ENCODE measurements around the gene STOX2. TPM values are rescaled to one million over a fixed set of nuclear protein-coding genes. Genes with fewer than 3 reads are reported as not detected.

The STOX2 gene
- total RNA-seq, 1 donor from 2014 or later, result 9.4 TPM

- Histone ChIP-seq H3K9me3 (ENCODE audit: control insufficient read depth in 3 of 3, low read length in 3 of 3) (no peaks in the 10 kb centered on the region), H3K36me3 (ENCODE audit: control insufficient read depth in 3 of 3, insufficient read depth in 3 of 3, low read length in 3 of 3) (peaks cover 9 to 21% (median 21%) of the 10 kb centered on the region in 3 donors), H3K4me3 (ENCODE audit: low read length in 3 of 3) (no peak overlapping the region), H3K4me1 (ENCODE audit: control insufficient read depth in 3 of 3, insufficient read depth in 3 of 3, low read length in 3 of 3) (no peaks in the 10 kb centered on the region), H3K9ac (ENCODE audit: low read depth in 1 of 3, low read length in 3 of 3) (no peak overlapping the region), H3K27me3 (ENCODE audit: control insufficient read depth in 3 of 3, insufficient read depth in 3 of 3, low read length in 3 of 3) (no peaks in the 10 kb centered on the region), H3K27ac (ENCODE audit: low read depth, low read length) (no peak overlapping the region)
Observed at GRCh38 chr4:184012937-184013336, 107.8 kb downstream of the STOX2 start.

- H3K9me3 ChIP-seq (ENCODE audit: control insufficient read depth in 3 of 3, low read length in 3 of 3), result no peaks in the 10 kb centered on the region
- peaks cover 0 to under 1% (median 0%) of the 10 kb centered on the region in 3 donors for H3K4me1 ChIP-seq (ENCODE audit: control insufficient read depth in 3 of 3, insufficient read depth in 3 of 3, low read length in 3 of 3)
- H3K36me3 ChIP-seq (ENCODE audit: control insufficient read depth in 3 of 3, insufficient read depth in 3 of 3, low read length in 3 of 3), result peaks cover 9 to 19% (median 19%) of the 10 kb centered on the region in 3 donors
- no peaks in the 10 kb centered on the region for H3K27me3 ChIP-seq (ENCODE audit: control insufficient read depth in 3 of 3, insufficient read depth in 3 of 3, low read length in 3 of 3)
- H3K27ac ChIP-seq (ENCODE audit: low read depth, low read length), result no peak overlapping the region
- H3K4me3 ChIP-seq (ENCODE audit: low read length in 3 of 3), result no peak overlapping the region
- H3K9ac ChIP-seq (ENCODE audit: low read depth in 1 of 3, low read length in 3 of 3), result no peak overlapping the region
Observed at GRCh38 chr4:184014301-184014700, 109.2 kb downstream of the STOX2 start.

- Histone ChIP-seq H3K36me3 (ENCODE audit: control insufficient read depth in 3 of 3, insufficient read depth in 3 of 3, low read length in 3 of 3) (peaks cover 0 to 5% (median 0%) of the 10 kb centered on the region in 3 donors), H3K9me3 (ENCODE audit: control insufficient read depth in 3 of 3, low read length in 3 of 3) (no peaks in the 10 kb centered on the region), H3K27ac (ENCODE audit: low read depth, low read length) (no peak overlapping the region), H3K4me1 (ENCODE audit: control insufficient read depth in 3 of 3, insufficient read depth in 3 of 3, low read length in 3 of 3) (peaks cover 0 to 7% (median 0%) of the 10 kb centered on the region in 3 donors), H3K27me3 (ENCODE audit: control insufficient read depth in 3 of 3, insufficient read depth in 3 of 3, low read length in 3 of 3) (no peaks in the 10 kb centered on the region), H3K9ac (ENCODE audit: low read depth in 1 of 3, low read length in 3 of 3) (no peak overlapping the region), H3K4me3 (ENCODE audit: low read length in 3 of 3) (no peak overlapping the region)
Observed at GRCh38 chr4:184016759-184017668, 111.9 kb downstream of the STOX2 start.

GRCh38 chr4:184019076-184019475, 114.0 kb downstream of the STOX2 start:
- Histone ChIP-seq H3K27ac (ENCODE audit: low read depth, low read length) (no peak overlapping the region), H3K4me3 (ENCODE audit: low read length in 3 of 3) (no peak overlapping the region), H3K27me3 (ENCODE audit: control insufficient read depth in 3 of 3, insufficient read depth in 3 of 3, low read length in 3 of 3) (no peaks in the 10 kb centered on the region), H3K4me1 (ENCODE audit: control insufficient read depth in 3 of 3, insufficient read depth in 3 of 3, low read length in 3 of 3) (peaks cover 0 to 7% (median 0%) of the 10 kb centered on the region in 3 donors), H3K9me3 (ENCODE audit: control insufficient read depth in 3 of 3, low read length in 3 of 3) (no peaks in the 10 kb centered on the region), H3K36me3 (ENCODE audit: control insufficient read depth in 3 of 3, insufficient read depth in 3 of 3, low read length in 3 of 3) (peaks cover 0 to 5% (median 0%) of the 10 kb centered on the region in 3 donors), H3K9ac (ENCODE audit: low read depth in 1 of 3, low read length in 3 of 3) (no peak overlapping the region)

- H3K9ac ChIP-seq (ENCODE audit: low read depth in 1 of 3, low read length in 3 of 3), result peak overlapping the region in 2 of 3 donors; percentile 23 to 55
- H3K9me3 ChIP-seq (ENCODE audit: control insufficient read depth in 3 of 3, low read length in 3 of 3), result no peaks in the 10 kb centered on the region
- no peak overlapping the region for H3K27ac ChIP-seq (ENCODE audit: low read depth, low read length)
- peaks cover 0 to 5% (median 0%) of the 10 kb centered on the region in 3 donors for H3K36me3 ChIP-seq (ENCODE audit: control insufficient read depth in 3 of 3, insufficient read depth in 3 of 3, low read length in 3 of 3)
- H3K4me3 ChIP-seq (ENCODE audit: low read length in 3 of 3), result peak overlapping the region in 2 of 3 donors; percentile 30 to 72
- H3K27me3 ChIP-seq (ENCODE audit: control insufficient read depth in 3 of 3, insufficient read depth in 3 of 3, low read length in 3 of 3), result no peaks in the 10 kb centered on the region
- peaks cover 0 to 7% (median 0%) of the 10 kb centered on the region in 3 donors for H3K4me1 ChIP-seq (ENCODE audit: control insufficient read depth in 3 of 3, insufficient read depth in 3 of 3, low read length in 3 of 3)
Observed at GRCh38 chr4:184019667-184020623, 114.8 kb downstream of the STOX2 start.

- peaks cover 0 to 7% (median 0%) of the 10 kb centered on the region in 3 donors for H3K4me1 ChIP-seq (ENCODE audit: control insufficient read depth in 3 of 3, insufficient read depth in 3 of 3, low read length in 3 of 3)
- no peaks in the 10 kb centered on the region for H3K27me3 ChIP-seq (ENCODE audit: control insufficient read depth in 3 of 3, insufficient read depth in 3 of 3, low read length in 3 of 3)
- H3K9ac ChIP-seq (ENCODE audit: low read depth in 1 of 3, low read length in 3 of 3), result no peak overlapping the region
- H3K4me3 ChIP-seq (ENCODE audit: low read length in 3 of 3), result no peak overlapping the region
- no peaks in the 10 kb centered on the region for H3K9me3 ChIP-seq (ENCODE audit: control insufficient read depth in 3 of 3, low read length in 3 of 3)
- H3K36me3 ChIP-seq (ENCODE audit: control insufficient read depth in 3 of 3, insufficient read depth in 3 of 3, low read length in 3 of 3), result peaks cover 0 to 5% (median 0%) of the 10 kb centered on the region in 3 donors
- no peak overlapping the region for H3K27ac ChIP-seq (ENCODE audit: low read depth, low read length)
Observed at GRCh38 chr4:184021389-184021788, 116.3 kb downstream of the STOX2 start.

- H3K4me1 ChIP-seq (ENCODE audit: control insufficient read depth in 3 of 3, insufficient read depth in 3 of 3, low read length in 3 of 3), result peaks cover 0 to 7% (median 0%) of the 10 kb centered on the region in 3 donors
- no peak overlapping the region for H3K4me3 ChIP-seq (ENCODE audit: low read length in 3 of 3)
- no peaks in the 10 kb centered on the region for H3K9me3 ChIP-seq (ENCODE audit: control insufficient read depth in 3 of 3, low read length in 3 of 3)
- no peak overlapping the region for H3K27ac ChIP-seq (ENCODE audit: low read depth, low read length)
- no peaks in the 10 kb centered on the region for H3K36me3 ChIP-seq (ENCODE audit: control insufficient read depth in 3 of 3, insufficient read depth in 3 of 3, low read length in 3 of 3)
- H3K27me3 ChIP-seq (ENCODE audit: control insufficient read depth in 3 of 3, insufficient read depth in 3 of 3, low read length in 3 of 3), result no peaks in the 10 kb centered on the region
- no peak overlapping the region for H3K9ac ChIP-seq (ENCODE audit: low read depth in 1 of 3, low read length in 3 of 3)
Observed at GRCh38 chr4:184022679-184023383, 117.7 kb downstream of the STOX2 start.

- Histone ChIP-seq H3K9ac (ENCODE audit: low read depth in 1 of 3, low read length in 3 of 3) (no peak overlapping the region), H3K4me1 (ENCODE audit: control insufficient read depth in 3 of 3, insufficient read depth in 3 of 3, low read length in 3 of 3) (peaks cover 0 to 4% (median 0%) of the 10 kb centered on the region in 3 donors), H3K27ac (ENCODE audit: low read depth, low read length) (no peak overlapping the region), H3K4me3 (ENCODE audit: low read length in 3 of 3) (no peak overlapping the region), H3K27me3 (ENCODE audit: control insufficient read depth in 3 of 3, insufficient read depth in 3 of 3, low read length in 3 of 3) (no peaks in the 10 kb centered on the region), H3K9me3 (ENCODE audit: control insufficient read depth in 3 of 3, low read length in 3 of 3) (no peaks in the 10 kb centered on the region), H3K36me3 (ENCODE audit: control insufficient read depth in 3 of 3, insufficient read depth in 3 of 3, low read length in 3 of 3) (no peaks in the 10 kb centered on the region)
Observed at GRCh38 chr4:184024637-184025036, 119.5 kb downstream of the STOX2 start.

- Histone ChIP-seq H3K36me3 (ENCODE audit: control insufficient read depth in 3 of 3, insufficient read depth in 3 of 3, low read length in 3 of 3) (peaks cover 0 to 2% (median 0%) of the 10 kb centered on the region in 3 donors), H3K4me3 (ENCODE audit: low read length in 3 of 3) (peak overlapping the region in 1 of 3 donors; percentile 5), H3K9ac (ENCODE audit: low read depth in 1 of 3, low read length in 3 of 3) (no peak overlapping the region), H3K27me3 (ENCODE audit: control insufficient read depth in 3 of 3, insufficient read depth in 3 of 3, low read length in 3 of 3) (peaks cover 0 to 3% (median 2%) of the 10 kb centered on the region in 3 donors), H3K27ac (ENCODE audit: low read depth, low read length) (no peak overlapping the region), H3K9me3 (ENCODE audit: control insufficient read depth in 3 of 3, low read length in 3 of 3) (no peaks in the 10 kb centered on the region), H3K4me1 (ENCODE audit: control insufficient read depth in 3 of 3, insufficient read depth in 3 of 3, low read length in 3 of 3) (no peaks in the 10 kb centered on the region)
Observed at GRCh38 chr4:184028561-184029374, 123.7 kb downstream of the STOX2 start.
